ENCODE results near the gene ANO4.

Gene ANO4

DNA sequence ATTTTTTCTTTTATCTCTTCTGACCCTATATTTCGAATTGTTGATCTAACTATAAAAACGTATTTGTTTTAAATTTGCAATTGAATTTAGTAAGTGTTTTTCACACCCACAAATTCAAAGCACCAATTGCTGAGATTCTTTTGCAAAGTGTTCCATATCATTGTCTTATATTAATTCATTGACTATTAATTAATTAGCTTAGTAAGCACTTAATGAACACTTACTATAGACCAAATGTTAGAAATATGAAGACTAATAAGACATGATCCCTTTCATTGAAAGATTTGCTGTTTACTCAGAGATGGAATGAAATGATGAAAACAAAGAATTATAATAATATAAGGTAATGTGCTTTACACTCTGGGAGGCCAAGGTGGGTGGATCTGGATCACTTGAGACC, 14.2 kb downstream of the ANO4 start:
- no peak for DNase-seq (ENCODE audit: low read depth in 2 of 2)

DNA sequence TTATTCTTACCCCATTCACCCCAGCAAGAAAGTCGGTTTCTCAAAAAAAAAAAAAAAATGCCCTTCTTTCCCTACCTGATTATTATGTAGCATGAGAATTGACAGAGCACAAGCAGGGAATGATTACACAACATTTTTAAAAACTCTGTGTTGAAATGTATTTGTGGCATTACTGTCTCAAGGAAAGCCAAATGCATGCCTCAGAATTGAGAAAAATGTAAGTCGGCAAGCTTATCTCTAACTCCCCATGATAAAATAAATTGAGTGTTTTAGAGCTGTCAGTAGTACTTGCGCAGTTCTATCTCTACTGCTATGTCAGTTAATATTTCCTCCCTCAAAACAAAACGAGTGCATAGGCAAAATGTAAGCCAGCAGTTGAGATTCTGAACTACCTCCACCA, 25.7 kb downstream of the ANO4 start:
- DNase-seq (ENCODE audit: low read depth in 2 of 2), result no peak

DNA sequence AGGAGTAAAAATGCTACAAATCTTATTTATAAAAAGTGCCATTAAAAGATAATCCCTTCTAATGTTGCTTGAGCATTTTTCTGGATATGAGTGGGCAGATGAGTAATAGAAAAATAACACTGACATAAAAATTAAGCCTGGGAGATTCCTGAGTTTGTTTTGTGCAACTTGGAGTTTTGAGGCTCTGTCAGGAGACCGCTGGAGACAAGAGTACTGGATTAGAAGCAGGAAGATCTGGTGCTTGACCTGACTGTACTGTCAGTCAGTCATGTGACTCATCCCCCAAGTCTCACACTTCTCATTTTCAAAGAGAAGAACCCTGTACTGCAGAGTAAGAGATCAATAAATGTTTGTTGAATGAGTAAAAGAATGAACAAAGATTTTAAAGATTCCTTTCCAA, 29.4 kb downstream of the ANO4 start:
- no peak for DNase-seq (ENCODE audit: low read depth in 2 of 2)

DNA sequence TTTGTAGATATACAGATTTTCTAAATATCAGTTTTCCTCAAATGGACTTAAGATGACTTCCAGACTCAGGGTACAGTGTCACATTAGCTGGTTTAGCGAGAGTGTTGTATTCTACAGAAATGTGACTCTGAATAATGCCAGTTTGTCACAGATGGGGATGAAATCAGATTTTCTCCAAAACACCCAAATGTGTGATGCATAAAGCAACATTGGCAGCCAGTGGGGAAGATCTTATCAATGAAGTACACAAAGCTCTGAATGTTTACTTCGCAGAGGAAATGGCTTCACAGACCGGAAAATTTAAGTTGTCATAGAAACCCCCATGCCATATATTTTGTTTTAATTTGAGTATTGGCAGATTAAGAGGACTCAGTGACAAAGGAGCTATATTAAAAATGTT, 29.9 kb downstream of the ANO4 start:
- DNase-seq (ENCODE audit: low read depth in 2 of 2), result no peak

DNA sequence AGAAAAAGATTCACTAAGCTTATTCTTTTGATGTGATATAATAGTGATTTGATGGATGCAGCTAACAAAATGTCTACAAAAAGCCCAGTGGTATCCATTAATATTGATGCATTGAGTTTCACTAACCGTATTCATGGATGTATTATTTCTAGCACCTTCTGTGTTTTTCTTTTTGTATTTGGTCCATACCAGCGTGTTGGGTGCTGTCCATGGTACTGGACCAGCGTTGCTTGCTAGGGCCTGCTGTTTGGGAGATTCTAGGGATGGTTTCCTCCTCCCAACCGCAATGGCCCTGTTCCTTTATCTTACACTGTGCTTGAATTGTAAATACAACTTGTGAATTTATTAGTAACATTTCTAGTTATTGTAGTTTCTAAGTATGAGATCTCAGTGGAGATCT, 31.7 kb downstream of the ANO4 start:
- no peak for DNase-seq (ENCODE audit: low read depth in 2 of 2)

DNA sequence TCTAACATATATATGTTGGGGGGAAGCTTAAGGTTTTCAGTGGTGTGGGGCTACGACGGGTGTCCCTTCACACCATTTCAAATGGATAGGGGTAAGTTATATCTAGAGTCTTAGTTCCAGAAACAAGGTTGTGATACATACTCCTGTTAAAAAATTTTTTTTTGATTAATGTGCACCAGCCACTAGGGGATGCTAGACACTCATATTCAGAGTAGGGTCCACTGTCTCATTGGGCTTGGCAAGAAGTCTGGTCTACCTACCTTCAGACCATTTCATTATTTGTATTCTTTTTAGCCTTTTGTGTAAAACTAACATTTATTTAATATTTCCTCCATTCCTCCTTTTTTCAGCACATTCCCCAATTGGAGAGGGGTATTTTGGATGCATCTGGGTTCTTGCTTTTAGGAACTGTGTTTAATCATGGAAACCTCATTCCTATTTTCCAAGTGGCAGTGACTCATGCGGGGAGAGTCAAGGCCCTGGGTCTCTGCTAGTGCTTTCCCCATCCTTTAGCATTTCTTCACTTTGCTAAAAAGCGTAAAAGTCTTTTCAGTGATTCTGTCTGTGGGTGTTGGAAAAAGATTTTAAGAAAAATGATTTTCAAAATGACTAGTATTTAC, 33.4 kb downstream of the ANO4 start:
- no peak for DNase-seq (ENCODE audit: low read depth in 2 of 2)

DNA sequence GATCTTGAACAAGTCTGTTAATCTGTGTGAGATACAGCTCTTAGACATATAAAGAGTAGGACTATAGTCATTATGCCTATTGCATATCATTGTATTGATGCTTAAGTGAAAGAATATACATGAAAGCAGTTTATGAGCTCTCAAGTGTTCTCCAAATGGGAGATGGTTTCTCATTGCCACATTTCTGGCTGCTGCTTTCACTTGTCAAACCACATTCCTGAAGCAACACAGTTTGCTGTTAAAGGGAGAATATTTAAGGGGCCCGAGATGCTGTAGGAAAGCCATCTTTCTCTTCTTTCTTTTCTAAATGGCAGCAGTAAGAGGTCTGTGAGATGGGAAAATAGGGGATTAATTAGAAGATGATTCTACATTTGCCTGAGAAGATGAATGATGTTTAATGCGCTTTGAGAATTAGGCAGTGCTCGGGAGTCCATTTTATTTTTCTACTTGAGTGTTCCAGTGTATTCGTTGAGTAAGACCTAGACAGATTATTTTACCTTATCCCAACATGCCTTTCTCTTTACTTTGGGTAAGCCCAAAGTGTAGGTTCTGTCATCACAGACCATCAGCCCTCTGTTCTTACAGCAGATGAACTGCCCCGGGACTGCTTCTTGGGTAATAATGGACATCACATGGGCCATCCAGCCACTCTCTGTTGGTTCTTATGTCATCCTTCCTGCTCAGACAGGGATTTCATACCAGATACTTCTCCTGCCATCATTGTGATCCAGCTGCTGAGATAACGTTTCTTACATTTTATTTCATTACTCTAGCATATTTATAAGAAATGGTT, 35.6 kb downstream of the ANO4 start:
- no peak for DNase-seq (ENCODE audit: low read depth in 2 of 2)

DNA sequence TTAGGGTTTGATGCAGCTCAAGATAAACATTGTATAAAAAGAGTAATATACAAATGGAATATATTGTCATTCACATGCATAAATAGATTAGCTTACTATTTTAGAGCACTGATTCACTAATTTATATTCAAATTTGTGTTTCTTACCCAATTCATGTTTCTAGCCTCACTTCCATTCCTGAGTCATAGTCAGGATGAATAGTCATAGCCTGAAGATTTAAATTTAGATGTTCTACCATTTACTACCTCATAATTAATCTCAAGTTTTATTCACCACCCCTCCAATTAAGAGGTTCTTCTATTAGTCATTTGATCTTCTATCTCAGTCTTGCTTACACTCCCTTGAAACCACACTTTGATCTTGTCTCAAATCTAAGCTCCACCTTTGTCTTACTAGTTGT, 38.7 kb downstream of the ANO4 start:
- DNase-seq (ENCODE audit: low read depth in 2 of 2), result no peak

DNA sequence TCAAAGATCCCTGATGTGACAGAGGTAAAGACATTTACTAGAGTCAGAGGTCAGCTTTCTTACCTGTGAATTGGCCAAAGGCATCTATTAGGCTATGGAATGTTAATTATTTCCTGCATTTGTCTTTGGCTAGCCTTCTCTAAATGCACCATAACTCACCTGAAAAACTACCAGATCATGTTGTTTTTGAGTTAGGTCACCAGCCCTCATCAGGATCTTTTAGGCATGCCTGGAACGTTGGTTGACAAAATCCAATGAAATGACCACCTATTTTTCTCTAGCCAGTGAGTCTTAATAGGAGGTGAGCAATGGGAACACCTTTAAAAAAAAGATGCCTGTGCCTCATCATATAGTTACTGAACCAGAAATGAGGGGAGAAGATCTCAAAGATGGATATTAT, 46.2 kb downstream of the ANO4 start:
- no peak for DNase-seq (ENCODE audit: low read depth in 2 of 2)

DNA sequence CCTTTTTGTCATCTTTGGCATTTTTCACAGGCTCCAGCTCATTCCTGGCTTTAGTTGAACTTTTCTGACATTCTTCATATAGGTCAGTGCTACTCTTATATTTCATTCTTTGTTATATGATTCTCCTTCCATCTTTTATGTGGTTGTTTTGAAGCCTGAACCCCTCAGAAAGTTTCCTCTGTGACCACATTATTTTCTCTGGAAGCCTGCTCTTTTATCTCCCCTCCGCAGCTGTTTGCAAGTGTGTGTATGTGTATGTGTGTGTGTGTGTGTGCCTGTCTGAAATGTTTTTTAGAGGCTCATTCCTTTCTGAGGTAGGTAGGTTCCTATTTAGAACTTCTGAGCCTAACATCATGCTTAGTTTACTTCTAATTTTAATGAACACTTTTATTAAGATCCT, 47.6 kb downstream of the ANO4 start:
- no peak for DNase-seq (ENCODE audit: low read depth in 2 of 2)

DNA sequence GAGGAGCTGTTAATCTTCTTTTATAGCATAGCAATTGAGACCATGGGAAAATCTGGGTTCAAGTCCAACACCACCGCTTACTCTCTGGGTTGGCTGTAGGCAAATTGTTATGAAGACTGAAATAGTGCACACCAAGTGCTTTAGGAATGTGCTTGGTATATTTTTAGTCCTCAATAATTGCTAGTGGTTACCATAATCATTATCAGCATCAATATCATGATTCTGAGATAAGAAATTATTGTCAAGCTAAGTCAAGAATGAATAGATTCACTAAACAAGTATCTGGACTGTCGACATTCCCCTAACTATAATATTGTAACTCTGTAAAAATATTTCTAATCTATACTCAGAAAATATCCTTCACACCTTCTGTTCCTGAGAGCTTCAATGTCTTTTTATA, 48.5 kb downstream of the ANO4 start:
- no peak for DNase-seq (ENCODE audit: low read depth in 2 of 2)

DNA sequence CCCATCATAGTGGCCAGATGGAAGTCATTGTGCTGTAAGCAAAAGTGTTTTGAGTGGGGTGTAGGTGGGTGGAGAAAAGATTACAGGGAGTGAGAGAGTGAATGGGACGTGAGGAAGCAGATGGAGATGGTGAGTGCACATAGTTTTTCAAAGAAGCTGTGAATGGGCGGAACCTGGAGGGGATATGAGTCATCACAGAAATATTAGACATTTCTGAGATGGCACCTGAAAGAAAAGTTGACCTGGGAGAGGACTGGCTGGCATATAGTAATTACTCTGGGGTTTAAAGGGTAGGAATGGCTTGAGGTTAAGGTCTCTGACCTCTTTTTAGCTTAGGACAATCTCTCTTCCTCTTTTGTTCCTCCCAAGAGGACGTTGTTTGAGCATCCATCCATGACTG, 50.5 kb downstream of the ANO4 start:
- DNase-seq (ENCODE audit: low read depth in 2 of 2), result no peak

DNA sequence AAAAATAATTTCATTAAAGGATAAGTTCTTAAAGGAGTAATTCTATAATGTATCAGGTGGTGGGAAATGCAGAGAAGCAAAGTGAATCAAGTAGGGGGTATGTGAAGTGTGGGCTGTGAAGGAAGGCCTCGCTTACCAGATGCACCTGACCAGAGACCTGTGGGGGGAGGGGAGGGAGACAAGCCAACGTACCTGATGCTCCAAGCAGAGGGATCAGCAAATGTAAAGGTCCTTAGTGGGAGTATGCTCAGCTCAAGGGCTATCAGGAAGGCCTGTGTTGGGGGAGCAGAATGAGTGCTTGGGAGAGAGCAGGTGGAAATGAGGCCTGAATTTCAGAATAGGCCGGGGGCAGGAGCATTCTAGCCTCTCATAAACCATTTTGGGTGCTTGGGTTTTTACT, 57.1 kb downstream of the ANO4 start:
- no peak for DNase-seq (ENCODE audit: low read depth in 2 of 2)

DNA sequence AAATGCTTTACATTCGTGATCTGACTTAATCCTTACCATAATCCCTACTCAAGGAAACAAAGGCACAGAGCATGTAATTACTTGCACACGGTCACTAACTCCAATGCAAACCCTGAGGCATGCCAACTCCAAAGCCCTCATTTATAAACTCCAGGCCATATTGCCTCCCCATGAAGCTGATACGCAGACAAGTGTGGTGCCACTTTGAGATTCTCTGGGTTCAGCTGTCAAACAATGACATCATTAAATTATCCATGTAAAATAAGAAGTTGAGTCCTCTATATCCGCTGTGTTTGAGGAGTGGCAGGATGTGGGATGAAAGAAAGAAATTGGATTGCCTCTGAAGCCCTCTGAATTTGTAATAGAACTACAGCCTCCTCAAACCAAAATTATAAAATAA, 62.8 kb downstream of the ANO4 start:
- DNase-seq (ENCODE audit: low read depth in 2 of 2), result no peak

DNA sequence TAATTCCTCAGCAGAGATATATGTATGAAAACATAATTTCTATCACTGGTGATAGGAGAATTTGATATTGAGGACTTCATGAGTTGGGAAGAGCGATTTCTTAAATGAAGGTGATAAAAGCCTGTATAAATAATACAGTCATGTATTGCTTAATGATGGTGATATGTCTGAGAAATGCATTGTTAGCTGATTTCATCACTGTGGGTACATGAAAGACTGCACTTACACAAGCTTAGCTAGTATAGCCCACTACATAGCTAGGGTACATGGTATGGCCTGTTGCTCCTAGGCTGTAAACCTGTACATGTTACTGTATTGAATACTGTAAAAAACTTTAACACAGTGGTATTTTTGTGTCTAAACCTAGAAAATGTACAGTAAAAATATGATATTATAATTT, 63.4 kb downstream of the ANO4 start:
- DNase-seq (ENCODE audit: low read depth in 2 of 2), result no peak

DNA sequence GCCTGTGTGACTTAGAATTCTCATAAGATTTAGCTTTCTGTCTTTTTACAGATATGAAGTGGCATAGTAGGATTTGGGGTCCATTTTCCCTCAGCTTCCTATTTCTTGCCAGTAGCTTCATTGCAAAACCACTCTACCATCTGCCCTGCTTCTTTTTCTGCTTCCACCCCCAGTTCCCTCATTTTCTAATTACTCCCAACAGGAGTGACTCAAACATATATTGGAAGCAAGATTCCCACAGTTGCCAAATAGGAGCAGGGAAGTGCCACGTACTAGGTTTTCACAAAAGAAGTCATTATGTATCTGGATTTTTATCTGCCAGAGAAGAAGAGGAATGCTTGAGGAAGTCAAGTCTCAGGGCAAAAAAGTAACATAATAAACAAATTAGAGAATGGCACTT, 64.1 kb downstream of the ANO4 start:
- no peak for DNase-seq (ENCODE audit: low read depth in 2 of 2)

DNA sequence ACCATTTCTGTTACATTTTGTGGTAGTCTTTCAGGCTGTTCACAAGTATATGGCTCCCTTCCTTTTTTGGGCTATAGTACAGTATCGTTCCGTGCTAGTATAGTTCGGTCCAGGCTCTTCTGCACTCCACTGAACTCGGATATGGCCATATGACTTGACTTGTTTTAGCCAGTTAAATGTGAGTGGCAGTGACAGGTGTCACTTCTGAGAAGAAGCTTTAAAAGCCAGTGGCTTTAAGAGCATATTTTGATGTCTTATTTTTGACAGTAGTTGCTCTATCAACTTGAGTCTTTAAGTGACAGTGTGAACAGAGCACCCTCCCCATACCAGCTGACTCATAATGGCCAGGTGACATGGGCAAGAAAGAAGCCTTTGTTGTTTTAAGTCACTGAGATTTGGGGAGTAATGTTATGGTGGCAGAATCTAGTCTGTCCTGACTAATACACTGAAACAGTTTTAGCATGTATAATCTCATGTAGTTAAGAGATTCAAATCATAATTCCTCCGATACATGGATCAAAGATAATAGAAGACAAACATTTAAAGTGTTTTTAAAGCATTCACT, 64.6 kb downstream of the ANO4 start:
- no peak for DNase-seq (ENCODE audit: low read depth in 2 of 2)

DNA sequence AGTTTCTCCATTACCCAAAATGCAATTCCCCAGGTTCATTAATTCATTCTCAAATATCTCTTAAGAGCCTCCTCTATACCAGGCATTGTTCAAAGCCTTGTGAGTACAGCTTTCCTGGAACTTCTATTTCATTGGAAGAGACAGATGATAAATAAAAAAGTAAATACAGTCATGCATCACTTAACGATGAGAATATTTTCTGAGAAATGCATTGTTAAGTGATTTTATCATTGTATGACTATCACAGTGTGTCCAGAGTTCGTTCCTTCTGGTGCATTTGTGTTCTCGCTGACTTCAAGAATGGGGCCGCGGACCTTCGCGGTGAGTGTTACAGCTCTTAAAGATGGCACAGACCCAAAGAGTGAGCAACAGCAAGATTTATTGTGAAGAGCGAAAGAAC, 66.0 kb downstream of the ANO4 start:
- DNase-seq (ENCODE audit: low read depth in 2 of 2), result no peak

DNA sequence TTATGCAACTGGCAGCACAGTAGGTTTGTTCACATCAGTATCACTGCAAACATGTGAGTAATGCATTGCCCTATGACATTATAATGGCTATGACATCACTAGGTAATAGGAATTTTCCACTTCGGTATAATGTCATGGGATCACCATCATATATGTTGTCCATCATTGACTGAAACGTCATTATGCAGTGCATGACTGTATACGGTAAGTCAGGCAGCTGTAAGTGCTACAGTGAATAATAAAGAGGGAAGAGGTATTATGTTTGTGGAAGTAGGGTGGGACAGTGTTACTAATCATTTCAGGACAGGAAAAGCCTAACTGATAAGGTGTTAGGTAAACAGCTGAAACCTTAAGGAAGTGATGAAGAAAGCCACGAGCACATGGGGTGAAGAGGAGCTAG, 68.1 kb downstream of the ANO4 start:
- DNase-seq (ENCODE audit: low read depth in 2 of 2), result no peak

DNA sequence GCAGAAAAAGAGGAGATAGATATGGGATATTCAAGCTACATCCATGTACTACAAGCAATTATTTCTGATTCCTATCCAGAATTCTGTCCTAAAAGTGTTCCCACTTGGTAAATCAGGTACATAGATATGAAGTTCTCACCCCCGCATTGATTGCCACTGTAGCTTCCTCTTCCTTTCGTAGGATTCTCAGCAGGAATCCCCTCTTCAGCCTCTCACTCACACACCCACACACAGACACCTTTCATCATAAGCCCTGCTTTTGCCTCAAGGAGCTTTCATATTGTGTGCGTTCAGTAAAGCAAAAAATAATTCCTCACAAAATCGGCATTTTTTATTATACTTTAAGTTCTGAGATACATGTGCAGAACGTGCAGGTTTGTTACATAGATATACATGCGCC, 69.8 kb downstream of the ANO4 start:
- no peak for DNase-seq (ENCODE audit: low read depth in 2 of 2)

DNA sequence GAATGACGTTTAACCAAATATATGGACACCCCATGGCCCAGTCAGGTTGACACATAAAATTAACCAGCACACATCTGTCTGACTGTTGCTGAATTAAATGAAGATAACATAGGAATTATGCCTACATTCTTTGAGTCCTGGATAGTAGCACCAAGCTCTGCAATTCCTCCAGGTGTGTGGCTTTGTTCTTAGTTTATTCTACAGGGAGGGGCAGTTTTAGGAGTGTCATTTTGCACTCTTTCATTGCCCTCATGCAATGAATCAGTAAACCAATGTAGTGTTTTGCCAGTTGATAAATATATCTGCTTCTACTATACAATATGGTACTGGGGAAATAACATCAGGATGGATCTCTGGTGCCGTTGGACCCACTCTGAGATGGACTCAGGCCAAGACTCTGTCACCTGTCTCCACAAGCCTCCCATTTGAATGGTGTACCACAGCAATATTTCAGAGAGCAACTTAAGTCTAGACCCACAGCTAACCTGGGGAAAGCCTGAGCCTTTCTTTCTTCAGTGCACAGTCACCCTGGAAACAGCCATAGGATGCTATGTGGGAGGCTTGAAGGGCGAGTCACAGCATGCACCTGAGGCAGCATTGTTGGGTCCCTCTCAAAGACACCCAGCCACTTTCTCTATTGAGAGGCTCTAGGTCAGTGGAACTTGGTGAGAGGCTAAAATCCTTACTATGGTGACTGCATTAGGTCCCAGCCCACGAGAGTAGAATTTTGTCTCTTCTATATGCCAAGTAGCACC, 73.2 kb downstream of the ANO4 start:
- no peak for DNase-seq (ENCODE audit: low read depth in 2 of 2)

DNA sequence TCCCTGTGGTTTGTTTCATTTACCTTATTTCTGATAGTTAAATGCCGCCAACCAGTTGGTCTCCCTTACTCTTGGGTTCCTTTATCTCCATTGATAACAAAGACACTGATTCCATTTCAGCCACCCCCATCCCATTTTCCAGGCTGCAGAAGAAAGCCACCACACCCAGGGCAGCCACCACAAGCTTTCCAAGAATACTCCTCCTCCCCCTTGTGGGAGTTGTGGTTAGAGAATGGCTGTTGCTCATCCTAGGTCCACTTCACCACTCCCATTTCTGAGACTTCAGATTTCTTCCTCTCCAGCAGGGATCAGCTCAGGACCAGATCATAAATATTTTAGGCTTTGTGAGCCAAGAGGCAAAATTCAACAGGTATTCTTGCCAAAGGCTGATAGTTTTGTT, 73.9 kb downstream of the ANO4 start:
- no peak for DNase-seq (ENCODE audit: low read depth in 2 of 2)

DNA sequence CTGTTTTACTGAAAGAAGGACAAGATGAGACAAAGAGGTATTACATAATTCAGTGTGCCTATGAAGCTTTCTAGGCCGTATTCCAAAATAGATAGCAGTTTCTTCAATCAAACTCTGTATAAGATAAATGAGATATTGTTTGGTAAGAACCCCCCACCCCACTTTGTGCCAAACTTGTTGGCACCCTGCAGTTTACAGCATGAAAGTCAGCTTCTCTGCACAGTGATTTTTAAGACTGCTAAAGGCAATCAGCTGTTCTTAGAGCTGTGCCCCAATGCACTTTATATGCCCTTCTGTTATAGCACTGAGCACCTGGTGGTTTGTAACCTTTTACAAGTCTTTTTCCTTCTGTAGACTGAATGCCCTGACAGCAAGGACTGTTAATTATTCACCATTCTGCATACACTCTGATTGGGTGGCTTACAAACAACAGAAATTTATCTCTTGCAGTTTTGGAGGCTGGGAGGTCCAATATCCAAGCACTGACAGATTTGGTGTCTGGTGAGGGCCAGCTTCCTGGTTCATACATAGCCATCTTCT, 76.7 kb downstream of the ANO4 start:
- no peak for DNase-seq (ENCODE audit: low read depth in 2 of 2)
